Right renal cortex interstitium (tissue), 3 donors: Measurements from ENCODE around the gene TERB1. TPM values are rescaled to one million over a fixed set of nuclear protein-coding genes. Genes with fewer than 3 reads are reported as not detected.

Source experiments
- DNase-seq, 3 donors: peaks; one replicate each; pipeline ENCODE4 v3.0.0-alpha.2; 2013; ENCODE audit warnings: low read depth in 3 of 3, low spot score in 2 of 3
- polyA plus RNA-seq, 3 donors: library from polyadenylated mRNA; unstranded; fragments of 120-200 nt; gene quantifications; one replicate each; pipeline ENCODE4 v1.2.1, GENCODE V29; 2013; ENCODE audit not compliant: insufficient read length in 3 of 3

The TERB1 gene
- polyA plus RNA-seq, 3 donors = 0.16 TPM; not detected in 2

- no peak for DNase-seq
Observed at GRCh38 chr16:66751053-66751302, 50.4 kb downstream of the TERB1 start.

GRCh38 chr16:66750279-66751052 lies 50.9 kb downstream of the TERB1 start:
- DNase-seq = no peak

GRCh38 chr16:66746682-66747081 lies 54.7 kb downstream of the TERB1 start:
- DNase-seq = no peak

- DNase-seq = no peak
Observed at GRCh38 chr16:66746048-66746447, 55.3 kb downstream of the TERB1 start.

- DNase-seq = no peak
Observed at GRCh38 chr16:66741950-66742808, 59.2 kb downstream of the TERB1 start.

- DNase-seq = peak in 1 of 3 donors; percentile 47
Observed at GRCh38 chr16:66741169-66741900, 60.0 kb downstream of the TERB1 start.

GRCh38 chr16:66740533-66740932 lies 60.9 kb downstream of the TERB1 start:
- DNase-seq = no peak

- DNase-seq = no peak
Observed at GRCh38 chr16:66740010-66740409, 61.4 kb downstream of the TERB1 start.

GRCh38 chr16:66735891-66736290 lies 65.5 kb downstream of the TERB1 start:
- no peak for DNase-seq

- DNase-seq = no peak
Observed at GRCh38 chr16:66731101-66731500, 70.3 kb downstream of the TERB1 start.

- no peak for DNase-seq
Observed at GRCh38 chr16:66728804-66729203, 72.6 kb downstream of the TERB1 start.

GRCh38 chr16:66728117-66728787 lies 73.1 kb downstream of the TERB1 start:
- DNase-seq = no peak

GRCh38 chr16:66720766-66721165 lies 80.6 kb downstream of the TERB1 start:
- no peak for DNase-seq

GRCh38 chr16:66719246-66719645 lies 82.1 kb downstream of the TERB1 start:
- no peak for DNase-seq

GRCh38 chr16:66717776-66718175 lies 83.6 kb downstream of the TERB1 start:
- DNase-seq = no peak

- no peak for DNase-seq
Observed at GRCh38 chr16:66717112-66717675, 84.2 kb downstream of the TERB1 start.

GRCh38 chr16:66714654-66715307 lies 86.6 kb downstream of the TERB1 start:
- no peak for DNase-seq

GRCh38 chr16:66714062-66714461 lies 87.3 kb downstream of the TERB1 start:
- DNase-seq = no peak

- no peak for DNase-seq
Observed at GRCh38 chr16:66713076-66713475, 88.3 kb downstream of the TERB1 start.

GRCh38 chr16:66712512-66712911 lies 88.9 kb downstream of the TERB1 start:
- no peak for DNase-seq
